SK-N-SH (cell line): ENCODE measurements around the gene PRLH. TPM values are rescaled to one million over a fixed set of nuclear protein-coding genes. Genes with fewer than 3 reads are reported as not detected.

ENCODE experiments used
- CTCF ChIA-PET: fragments of 300-600, 350-600 bp; formaldehyde crosslinking; extraction: SDS; loops from one replicate; lab custom pipeline; 2021; lab: Yijun Ruan, JAX
- POLR2A ChIA-PET: fragments of 350-600 bp; sonication (Branson Sonifier 250); formaldehyde crosslinking; extraction: SDS; loops from one replicate; lab custom pipeline; 2020; ENCODE audit warnings: antibody characterized with exemption, inconsistent platforms; lab: Yijun Ruan, JAX
- DNase-seq: peaks from one replicate; pipeline ENCODE4 v3.0.0; 2012
- H2AFZ ChIP-seq: fragments of 200-600 bp; sonication (generic); 2 replicates; pipeline ENCODE4 v1.8.1; 2016; ENCODE audit warnings: antibody characterized with exemption, mild to moderate bottlenecking, low read depth
- H3F3A ChIP-seq: fragments of 200-600 bp; sonication (generic); replicated peaks from 2 replicates; pipeline ENCODE3; 2016; ENCODE audit warnings: antibody characterized with exemption, mild to moderate bottlenecking; ENCODE audit not compliant: insufficient read depth
- H3K27ac ChIP-seq, 2 experiments: fragments of 200-500 bp in 1 of 2; fragments of 200-600 bp in 1 of 2; sonication (Bioruptor generic) in 1 of 2; sonication (generic), shearing (Covaris generic) in 1 of 2; 2 replicates each; pipeline versions ENCODE4 v1.5.1 to v1.6.1; 2014 to 2016; ENCODE audit warnings: low read depth in 2 of 2, inconsistent platforms in 1 of 2, low read length in 1 of 2, mild to moderate bottlenecking in 1 of 2, mixed read lengths in 1 of 2
- H3K27me3 ChIP-seq: fragments of 200-600 bp; sonication (generic), shearing (Covaris generic); 2 replicates; pipeline ENCODE4 v1.6.1; 2016; ENCODE audit warnings: mixed run types; ENCODE audit not compliant: insufficient read depth
- H3K36me3 ChIP-seq, 2 experiments: fragments of 200-500 bp in 1 of 2; fragments of 200-600 bp in 1 of 2; sonication (Bioruptor generic) in 1 of 2; sonication (generic) in 1 of 2; replicated peaks in 1 of 2; 2 replicates each; pipeline versions ENCODE3 to v1.5.1; 2014 to 2016; ENCODE audit warnings: low read length in 1 of 2, mild to moderate bottlenecking in 1 of 2; ENCODE audit not compliant: insufficient read depth in 2 of 2, control insufficient read depth in 1 of 2
- H3K4me1 ChIP-seq, 2 experiments: fragments of 200-500 bp in 1 of 2; fragments of 200-600 bp in 1 of 2; sonication (Bioruptor generic) in 1 of 2; sonication (generic), shearing (Covaris generic) in 1 of 2; 2 replicates each; pipeline versions ENCODE4 v1.5.1 to v1.6.1; 2014 to 2016; ENCODE audit warnings: low read depth in 1 of 2, low read length in 1 of 2, mixed run types in 1 of 2; ENCODE audit not compliant: insufficient read depth in 2 of 2, control insufficient read depth in 1 of 2
- H3K4me2 ChIP-seq: fragments of 200-600 bp; sonication (generic), shearing (Covaris generic); 2 replicates; pipeline ENCODE4 v1.6.1; 2017; ENCODE audit warnings: mixed run types
- H3K4me3 ChIP-seq, 2 experiments: fragments of 200-500 bp in 1 of 2; fragments of 200-600 bp in 1 of 2; sonication (Bioruptor generic) in 1 of 2; sonication (generic), shearing (Covaris generic) in 1 of 2; 2 replicates each; pipeline versions ENCODE4 v1.5.1 to v1.8.1; 2014 to 2016; ENCODE audit warnings: low read depth in 2 of 2, inconsistent platforms in 1 of 2, low read length in 1 of 2, mild to moderate bottlenecking in 1 of 2, mixed read lengths in 1 of 2, moderate library complexity in 1 of 2
- H3K79me2 ChIP-seq: fragments of 200-600 bp; sonication (generic); 2 replicates; pipeline ENCODE4 v1.8.1; 2017; ENCODE audit warnings: mild to moderate bottlenecking; ENCODE audit not compliant: insufficient read depth
- H3K9ac ChIP-seq: fragments of 200-600 bp; sonication (generic); 2 replicates; pipeline ENCODE4 v1.6.1; 2017; ENCODE audit warnings: mixed run types
- H3K9me2 ChIP-seq: fragments of 200-600 bp; sonication (generic); 2 replicates; pipeline ENCODE4 v1.6.1; 2017; ENCODE audit warnings: mixed run types
- H3K9me3 ChIP-seq: fragments of 200-600 bp; sonication (generic); 2 replicates; pipeline ENCODE4 v1.6.1; 2017; ENCODE audit warnings: mixed run types, mild to moderate bottlenecking, moderate library complexity
- H4K20me1 ChIP-seq: fragments of 200-600 bp; sonication (generic); 2 replicates; pipeline ENCODE4 v1.6.1; 2017; ENCODE audit warnings: mild to moderate bottlenecking, mixed run types; ENCODE audit not compliant: insufficient read depth
- ELF1 ChIP-seq: IDR thresholded peaks from 2 replicates; pipeline ENCODE4 v1.4.0; 2012
- EP300 ChIP-seq, 2 experiments: IDR thresholded peaks; 2 replicates each; pipeline versions ENCODE4 v1.4.0 to v1.6.1; 2012; ENCODE audit warnings: borderline replicate concordance in 1 of 2, low read depth in 1 of 2, low read length in 1 of 2
- GABPA ChIP-seq: IDR thresholded peaks from 2 replicates; pipeline ENCODE4 v1.4.0; 2012; ENCODE audit warnings: low read depth, mild to moderate bottlenecking
- MAX ChIP-seq: IDR thresholded peaks from 2 replicates; pipeline ENCODE4 v1.4.0; 2012; ENCODE audit warnings: low read depth
- NRF1 ChIP-seq: IDR thresholded peaks from 2 replicates; pipeline ENCODE4 v1.6.1; 2012; ENCODE audit warnings: low read depth, mild to moderate bottlenecking, low read length
- RXRA ChIP-seq: IDR thresholded peaks from 2 replicates; pipeline ENCODE4 v1.4.0; 2012; ENCODE audit warnings: low read depth, mild to moderate bottlenecking, borderline replicate concordance
- SIN3A ChIP-seq: IDR thresholded peaks from 2 replicates; pipeline ENCODE4 v1.6.1; 2012; ENCODE audit warnings: low read depth, mild to moderate bottlenecking, low read length, moderate library complexity, borderline replicate concordance
- TEAD4 ChIP-seq: IDR thresholded peaks from 2 replicates; pipeline ENCODE4 v1.4.0; 2012; ENCODE audit warnings: mild to moderate bottlenecking, borderline replicate concordance; ENCODE audit not compliant: insufficient read depth
- WGBS: methylation state at CpG from one replicate; pipeline ENCODE4 v1.1.6; 2017; ENCODE audit warnings: low lambda C conversion rate; 5-methylcytosine and 5-hydroxymethylcytosine counted together
- polyA plus RNA-seq, 3 experiments: library from polyadenylated mRNA; depleted of rRNA; stranded (reverse); fragments of >200 nt; gene quantifications; 2 replicates each; pipeline ENCODE4 v1.2.3, GENCODE V29; 2012
- TF ChIP-seq, protein P1 (sequence below): IDR thresholded peaks from 2 replicates; pipeline ENCODE4 v1.6.1; 2012; ENCODE audit warnings: mild to moderate bottlenecking, low read depth, low read length, moderate library complexity
- TF ChIP-seq, protein P2 (sequence below): IDR thresholded peaks from 2 replicates; pipeline ENCODE4 v1.4.0; 2012; ENCODE audit warnings: low read depth, borderline replicate concordance

Gene PRLH
- polyA plus RNA-seq, 1 of the 3 experiments (the other 2 are of a cell fraction): not detected

GRCh38 chr2:237556773-237557632, 9.4 kb upstream of the PRLH start:
- H4K20me1 ChIP-seq: no peaks in the 10 kb centered on the region
- peaks cover 14% of the 10 kb centered on the region for H3K9me3 ChIP-seq
- H3K4me1 ChIP-seq: peaks cover 0 to 6% of the 10 kb centered on the region in 2 experiments; a peak in 1 of 4 replicates
- no peak for TF ChIP-seq NRF1
- no peak for TF ChIP-seq ELF1
- TF ChIP-seq MAX: no peak
- TF ChIP-seq EP300 (IDR thresholded peaks at IDR 0.05; ENCODE audit: borderline replicate concordance in 1 of 2, low read depth in 1 of 2, low read length in 1 of 2): no peak
- no peak for TF ChIP-seq GABPA
- TF ChIP-seq, protein P1, sequence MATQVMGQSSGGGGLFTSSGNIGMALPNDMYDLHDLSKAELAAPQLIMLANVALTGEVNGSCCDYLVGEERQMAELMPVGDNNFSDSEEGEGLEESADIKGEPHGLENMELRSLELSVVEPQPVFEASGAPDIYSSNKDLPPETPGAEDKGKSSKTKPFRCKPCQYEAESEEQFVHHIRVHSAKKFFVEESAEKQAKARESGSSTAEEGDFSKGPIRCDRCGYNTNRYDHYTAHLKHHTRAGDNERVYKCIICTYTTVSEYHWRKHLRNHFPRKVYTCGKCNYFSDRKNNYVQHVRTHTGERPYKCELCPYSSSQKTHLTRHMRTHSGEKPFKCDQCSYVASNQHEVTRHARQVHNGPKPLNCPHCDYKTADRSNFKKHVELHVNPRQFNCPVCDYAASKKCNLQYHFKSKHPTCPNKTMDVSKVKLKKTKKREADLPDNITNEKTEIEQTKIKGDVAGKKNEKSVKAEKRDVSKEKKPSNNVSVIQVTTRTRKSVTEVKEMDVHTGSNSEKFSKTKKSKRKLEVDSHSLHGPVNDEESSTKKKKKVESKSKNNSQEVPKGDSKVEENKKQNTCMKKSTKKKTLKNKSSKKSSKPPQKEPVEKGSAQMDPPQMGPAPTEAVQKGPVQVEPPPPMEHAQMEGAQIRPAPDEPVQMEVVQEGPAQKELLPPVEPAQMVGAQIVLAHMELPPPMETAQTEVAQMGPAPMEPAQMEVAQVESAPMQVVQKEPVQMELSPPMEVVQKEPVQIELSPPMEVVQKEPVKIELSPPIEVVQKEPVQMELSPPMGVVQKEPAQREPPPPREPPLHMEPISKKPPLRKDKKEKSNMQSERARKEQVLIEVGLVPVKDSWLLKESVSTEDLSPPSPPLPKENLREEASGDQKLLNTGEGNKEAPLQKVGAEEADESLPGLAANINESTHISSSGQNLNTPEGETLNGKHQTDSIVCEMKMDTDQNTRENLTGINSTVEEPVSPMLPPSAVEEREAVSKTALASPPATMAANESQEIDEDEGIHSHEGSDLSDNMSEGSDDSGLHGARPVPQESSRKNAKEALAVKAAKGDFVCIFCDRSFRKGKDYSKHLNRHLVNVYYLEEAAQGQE: no peak
- TF ChIP-seq SIN3A: no peak
- H2AFZ ChIP-seq: no peak overlapping the region
- peaks cover 10 to 52% of the 10 kb centered on the region in 2 experiments for H3K36me3 ChIP-seq
- H3K79me2 ChIP-seq: no peaks in the 10 kb centered on the region
- 76% methylated on average over 11 of the region's 11 CpGs for WGBS
- CTCF ChIA-PET: interaction anchor here (4.5 to 8.2 kb wide), 2 partner anchors 15 to 44 kb away, joined by 24 to 59 read pairs; no protein-coding TSS in a partner anchor
- H3K4me3 ChIP-seq: no peak overlapping the region
- H3K4me2 ChIP-seq: no peak overlapping the region
- POLR2A ChIA-PET: no interaction called here
- H3K9me2 ChIP-seq: no peaks in the 10 kb centered on the region
- no peak for DNase-seq
- no peak overlapping the region for H3K9ac ChIP-seq
- no peaks in the 10 kb centered on the region for H3K27me3 ChIP-seq
- H3F3A ChIP-seq: peaks cover 46% of the 10 kb centered on the region
- no peak overlapping the region for H3K27ac ChIP-seq

DNA sequence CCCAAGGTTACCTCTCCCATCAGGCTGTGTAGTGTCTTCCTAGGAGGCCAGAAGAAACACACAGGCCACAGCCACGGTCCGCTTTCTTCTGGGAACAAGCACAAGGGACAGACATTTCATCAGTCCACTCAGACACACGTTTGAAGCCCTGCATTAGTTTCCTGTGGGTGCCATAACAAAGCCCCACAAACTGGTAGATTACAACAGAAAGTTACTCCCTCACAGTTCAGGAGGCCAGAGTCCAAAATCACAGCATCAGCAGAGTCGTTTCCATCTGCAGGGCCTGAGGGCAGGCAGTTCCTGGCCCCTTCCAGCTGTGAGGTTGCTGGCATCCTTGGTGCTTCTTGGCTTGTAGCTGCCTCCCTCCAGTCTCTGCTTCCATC, 8.8 kb upstream of the PRLH start:
- peaks cover 10 to 46% of the 10 kb centered on the region in 2 experiments for H3K36me3 ChIP-seq
- no peaks in the 10 kb centered on the region for H4K20me1 ChIP-seq
- TF ChIP-seq, protein P2, sequence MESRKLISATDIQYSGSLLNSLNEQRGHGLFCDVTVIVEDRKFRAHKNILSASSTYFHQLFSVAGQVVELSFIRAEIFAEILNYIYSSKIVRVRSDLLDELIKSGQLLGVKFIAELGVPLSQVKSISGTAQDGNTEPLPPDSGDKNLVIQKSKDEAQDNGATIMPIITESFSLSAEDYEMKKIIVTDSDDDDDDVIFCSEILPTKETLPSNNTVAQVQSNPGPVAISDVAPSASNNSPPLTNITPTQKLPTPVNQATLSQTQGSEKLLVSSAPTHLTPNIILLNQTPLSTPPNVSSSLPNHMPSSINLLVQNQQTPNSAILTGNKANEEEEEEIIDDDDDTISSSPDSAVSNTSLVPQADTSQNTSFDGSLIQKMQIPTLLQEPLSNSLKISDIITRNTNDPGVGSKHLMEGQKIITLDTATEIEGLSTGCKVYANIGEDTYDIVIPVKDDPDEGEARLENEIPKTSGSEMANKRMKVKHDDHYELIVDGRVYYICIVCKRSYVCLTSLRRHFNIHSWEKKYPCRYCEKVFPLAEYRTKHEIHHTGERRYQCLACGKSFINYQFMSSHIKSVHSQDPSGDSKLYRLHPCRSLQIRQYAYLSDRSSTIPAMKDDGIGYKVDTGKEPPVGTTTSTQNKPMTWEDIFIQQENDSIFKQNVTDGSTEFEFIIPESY: no peak
- TF ChIP-seq TEAD4: no peak
- TF ChIP-seq, protein P1: no peak
- no peak for TF ChIP-seq RXRA
- WGBS: 65% methylated on average over 4 of the region's 4 CpGs
- POLR2A ChIA-PET: no interaction called here
- peaks cover 43% of the 10 kb centered on the region for H3F3A ChIP-seq
- no peak overlapping the region for H3K4me3 ChIP-seq
- H3K4me1 ChIP-seq: peaks cover 0 to 6% of the 10 kb centered on the region in 2 experiments; a peak in 1 of 4 replicates
- no peak for DNase-seq
- H3K27me3 ChIP-seq: no peaks in the 10 kb centered on the region
- H3K9ac ChIP-seq: no peak overlapping the region
- H3K9me3 ChIP-seq: peaks cover 10% of the 10 kb centered on the region
- no peak overlapping the region for H3K27ac ChIP-seq
- H3K9me2 ChIP-seq: no peaks in the 10 kb centered on the region
- H3K4me2 ChIP-seq: no peak overlapping the region
- no peaks in the 10 kb centered on the region for H3K79me2 ChIP-seq
- CTCF ChIA-PET: interaction anchor here (1.0 to 8.2 kb wide), 3 partner anchors 13 to 45 kb away, joined by 4 to 59 read pairs (median 24); no protein-coding TSS in a partner anchor
- H2AFZ ChIP-seq: no peak overlapping the region
